HepG2 (cell line): ENCODE data around the gene PLEKHH3.

ENCODE experiments used
- AFF4 ChIP-seq: sonication (generic); formaldehyde crosslinking; IDR thresholded peaks from 2 replicates; pipeline ENCODE4 v1.4.0; 2020; ENCODE audit warnings: missing genetic modification reagents
- CCAR2 ChIP-seq: fragments of 200-400 bp; formaldehyde crosslinking; optimal IDR thresholded peaks from 2 replicates; pipeline ENCODE3; 2018; ENCODE audit warnings: low read depth, mild to moderate bottlenecking, low read length, moderate library complexity
- CHD2 ChIP-seq: IDR thresholded peaks from 2 replicates; pipeline ENCODE4 v1.6.1; 2011; ENCODE audit warnings: low read depth, low read length, improper control_type of control experiment
- CTCF ChIP-seq: sonication (generic); formaldehyde crosslinking; IDR thresholded peaks from 2 replicates; pipeline ENCODE4 v1.5.0; 2020; ENCODE audit warnings: mild to moderate bottlenecking, missing genetic modification reagents, moderate library complexity
- HNF4G ChIP-seq, 2 experiments: sonication (generic) in 1 of 2; formaldehyde crosslinking in 1 of 2; IDR thresholded peaks; 2 replicates each; pipeline versions ENCODE4 v1.4.0 to v1.6.1; 2011 to 2020; ENCODE audit warnings: borderline replicate concordance in 2 of 2, low read depth in 2 of 2, mild to moderate bottlenecking in 2 of 2, low read length in 1 of 2, missing genetic modification reagents in 1 of 2, moderate library complexity in 1 of 2
- KDM4B ChIP-seq: sonication (generic); formaldehyde crosslinking; IDR thresholded peaks from 2 replicates; pipeline ENCODE4 v1.4.0; 2020; ENCODE audit warnings: missing genetic modification reagents
- PRPF4 ChIP-seq: fragments of 200-400 bp; formaldehyde crosslinking; IDR thresholded peaks from 2 replicates; pipeline ENCODE4 v1.6.1; 2016; ENCODE audit warnings: low read length, low read depth; ENCODE audit not compliant: poor library complexity, severe bottlenecking
- ZNF354B ChIP-seq: sonication (generic); formaldehyde crosslinking; IDR thresholded peaks from 2 replicates; pipeline ENCODE4 v1.8.0; 2022; ENCODE audit warnings: mild to moderate bottlenecking, missing genetic modification reagents

- no peak for TF ChIP-seq HNF4G (IDR thresholded peaks at IDR 0.05; ENCODE audit: borderline replicate concordance, low read depth, low read length)
- no peak for TF ChIP-seq HNF4G (CRISPR knock-in tag; IDR thresholded peaks at IDR 0.05; ENCODE audit: borderline replicate concordance, low read depth)
- TF ChIP-seq CCAR2 = no peak
- TF ChIP-seq ZNF354B = no peak
- no peak for TF ChIP-seq KDM4B
- TF ChIP-seq CTCF = no peak
- TF ChIP-seq AFF4 (CRISPR knock-in tag) = no peak
- TF ChIP-seq CHD2 = no peak
- TF ChIP-seq PRPF4 = no peak
Observed at GRCh38 chr17:42685831-42686230, 9.0 kb upstream of the PLEKHH3 start.
